A549 (cell line): ENCODE results near the gene CEP152.
"Not testable (repeated sequence)": the region's sequence is repeated elsewhere in the genome, so short reads cannot be mapped to it uniquely, and the experiment has no call there.

Source experiments
- BHLHE40 ChIP-seq: IDR thresholded peaks from 2 replicates; pipeline ENCODE4 v1.6.1; 2012; ENCODE audit warnings: low read depth, low read length, inconsistent platforms
- CTCF ChIP-seq: fragments of >200 bp; sonication (Bioruptor Twin); formaldehyde crosslinking; IDR thresholded peaks from 3 replicates; pipeline ENCODE4 v1.5.1; 2016
- HDAC2 ChIP-seq: fragments of 200-600 bp; sonication (generic); IDR thresholded peaks from 2 replicates; pipeline ENCODE4 v1.6.1; 2016
- HOXB5 ChIP-seq: fragments of 250-450 bp; sonication (Bioruptor Pico); IDR thresholded peaks from 2 replicates; pipeline ENCODE4 v1.5.0; 2020; ENCODE audit warnings: mild to moderate bottlenecking, moderate library complexity
- JUN ChIP-seq, 2 experiments: fragments of >200 bp; sonication (Bioruptor Twin); formaldehyde crosslinking; IDR thresholded peaks; 2 replicates in 1 of 2; 3 replicates in 1 of 2; pipeline ENCODE4 v1.6.1; 2016 to 2017
- JUNB ChIP-seq: fragments of >200 bp; sonication (Bioruptor Twin); formaldehyde crosslinking; IDR thresholded peaks from 2 replicates; pipeline ENCODE4 v1.6.1; 2016
- MAFK ChIP-seq: fragments of 450-650 bp; IDR thresholded peaks from 2 replicates; pipeline ENCODE4 v1.6.1; 2014; ENCODE audit not compliant: partially characterized antibody
- POLR2A ChIP-seq: IDR thresholded peaks from 2 replicates; pipeline ENCODE4 v1.6.1; 2012; ENCODE audit warnings: mild to moderate bottlenecking, low read length
- RAD21 ChIP-seq, 2 experiments: fragments of >200 bp in 1 of 2; sonication (Bioruptor Twin) in 1 of 2; formaldehyde crosslinking in 1 of 2; IDR thresholded peaks in 1 of 2; conservative IDR thresholded peaks in 1 of 2; 2 replicates in 1 of 2; 3 replicates in 1 of 2; pipeline ENCODE4 v1.6.1; 2012 to 2018; ENCODE audit warnings: inconsistent platforms in 1 of 2
- RCOR1 ChIP-seq: fragments of 150-350 bp; IDR thresholded peaks from 2 replicates; pipeline ENCODE4 v1.6.1; 2014; ENCODE audit warnings: antibody characterized with exemption, low read length, low read depth
- REST ChIP-seq: fragments of 200-600 bp; sonication (generic); IDR thresholded peaks from 2 replicates; pipeline ENCODE4 v1.6.1; 2016; ENCODE audit warnings: antibody characterized with exemption, mild to moderate bottlenecking, moderate library complexity

- TF ChIP-seq JUNB; CTCF; POLR2A; MAFK; RCOR1; REST; RAD21 (conservative IDR thresholded peaks at IDR 0.05 in 1 of 2, IDR thresholded peaks at IDR 0.05 in 1 of 2); BHLHE40; HDAC2; HOXB5 (CRISPR knock-in tag); JUN (IDR thresholded peaks at IDR 0.05): not testable (repeated sequence)
These were observed 20.3 kb downstream of the CEP152 start for GRCh38 chr15:48790466-48791115.
